ENCODE data around the gene MSRB3. TPM values are rescaled to one million over a fixed set of nuclear protein-coding genes. Genes with fewer than 3 reads are reported as not detected.

The MSRB3 gene
- total RNA-seq, 2 donors from 2014 or later: not detected

DNA sequence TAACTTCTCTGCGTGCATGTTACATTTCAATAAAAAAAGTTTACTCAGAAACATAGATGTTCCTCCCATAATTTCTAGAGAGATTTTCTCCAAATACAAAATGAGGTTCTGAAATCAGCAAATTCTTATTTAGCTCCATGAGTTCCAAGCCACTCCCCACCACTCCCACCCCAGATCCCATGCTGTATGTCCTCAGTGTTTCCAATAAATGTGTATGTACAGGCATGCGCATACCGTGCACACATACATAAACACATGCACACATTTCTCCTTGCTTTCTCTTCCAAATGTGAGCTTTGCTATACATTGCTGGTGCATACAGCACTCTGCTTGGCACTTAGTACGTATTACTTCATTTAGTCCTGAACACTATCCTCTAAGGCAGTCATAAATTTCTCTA, 209.7 kb downstream of the MSRB3 start:
- H3K4me1 Mint-ChIP-seq: no peaks in the 10 kb centered on the region
- no peak for ATAC-seq (replicated peaks)
- H3K36me3 Mint-ChIP-seq (ENCODE audit: low read depth): no peaks in the 10 kb centered on the region
- H3K4me3 Mint-ChIP-seq: no peak overlapping the region
- H3K9me3 Mint-ChIP-seq: peaks cover 12% of the 10 kb centered on the region
- H3K27ac Mint-ChIP-seq: no peak overlapping the region
- no peaks in the 10 kb centered on the region for H3K27me3 Mint-ChIP-seq

DNA sequence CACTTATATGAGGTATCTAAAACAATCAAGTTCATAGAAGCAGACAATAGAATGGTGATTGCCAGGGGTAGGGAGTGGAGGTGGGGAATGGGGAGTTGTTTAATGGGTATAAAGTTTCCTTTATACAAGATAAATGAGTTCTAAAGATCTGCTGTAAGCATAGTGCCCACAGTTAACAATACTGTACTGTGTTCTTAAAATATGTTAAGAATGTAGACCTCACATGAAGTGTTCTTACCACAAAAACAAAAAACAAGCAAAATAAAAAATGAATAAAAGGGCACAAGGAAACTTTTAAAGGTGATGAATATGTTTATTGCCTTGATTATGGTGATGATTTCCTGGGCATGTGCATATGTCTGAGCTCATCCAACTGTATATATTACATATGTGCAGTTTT, 211.8 kb downstream of the MSRB3 start:
- Mint-ChIP-seq H3K9me3 (peaks cover 7% of the 10 kb centered on the region), H3K27me3 (peaks cover 4% of the 10 kb centered on the region), H3K27ac (no peak overlapping the region), H3K36me3 (ENCODE audit: low read depth) (no peaks in the 10 kb centered on the region), H3K4me3 (no peak overlapping the region), H3K4me1 (no peaks in the 10 kb centered on the region)
- no peak for ATAC-seq (replicated peaks)

DNA sequence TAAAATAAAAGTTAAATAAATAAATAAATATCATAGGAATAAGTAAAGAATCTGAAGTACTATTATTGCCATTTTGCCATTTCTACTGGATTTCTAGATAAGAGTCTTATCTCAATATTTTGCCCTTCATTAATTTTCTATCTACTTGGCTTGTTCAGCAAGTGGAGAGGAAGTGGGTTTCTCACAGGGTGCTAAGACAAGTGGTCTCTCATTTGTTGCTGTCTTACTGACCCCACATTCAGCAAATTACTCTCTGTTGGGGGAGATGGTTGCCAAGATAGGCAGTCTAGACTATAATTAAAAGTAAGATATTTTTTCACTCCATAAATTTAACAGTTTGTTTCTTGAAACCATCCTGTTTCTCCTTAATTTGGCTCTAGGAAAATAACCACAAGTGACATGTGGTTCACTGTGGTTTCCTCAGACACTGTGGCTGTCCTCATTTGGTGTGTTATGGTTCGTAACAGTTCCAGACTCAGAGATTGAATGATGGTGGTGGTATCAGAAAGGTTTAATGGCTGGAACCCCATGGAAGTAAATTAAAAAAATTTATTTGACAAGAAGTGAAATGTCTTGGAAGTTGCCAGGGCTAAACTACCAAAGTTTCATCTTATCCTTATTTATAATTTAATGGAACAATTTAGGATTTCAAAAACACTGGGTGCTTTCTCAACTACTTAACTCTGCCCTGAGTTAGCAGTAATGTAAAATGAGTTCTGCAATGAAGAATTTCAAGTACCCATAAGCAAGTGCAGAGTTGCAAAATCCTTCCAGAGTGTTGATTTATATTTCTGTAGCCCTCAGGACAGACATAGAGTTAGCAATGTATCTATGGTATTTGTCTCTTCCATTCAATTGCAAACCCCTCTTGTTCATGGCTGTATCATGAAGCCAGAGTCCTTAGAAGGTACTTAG, 214.8 kb downstream of the MSRB3 start:
- H3K36me3 Mint-ChIP-seq (ENCODE audit: low read depth): no peaks in the 10 kb centered on the region

DNA sequence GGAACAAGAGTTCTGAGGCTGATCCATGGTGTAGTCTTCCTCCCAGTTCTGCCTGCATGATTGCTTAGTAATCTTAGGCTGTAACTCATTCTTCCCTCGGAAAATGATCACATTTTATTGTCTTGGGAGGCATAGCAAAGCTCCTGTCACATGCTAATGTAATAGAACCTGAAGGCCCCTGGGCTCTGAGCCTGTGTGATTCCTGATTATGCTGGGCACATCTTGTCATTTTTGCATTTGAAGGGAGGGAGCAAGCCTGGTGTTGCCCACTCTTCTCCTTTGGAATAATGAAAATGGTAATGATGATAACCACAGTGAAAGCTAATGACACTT, 215.4 kb downstream of the MSRB3 start:
- no peak overlapping the region for H3K4me3 Mint-ChIP-seq
- no peaks in the 10 kb centered on the region for H3K36me3 Mint-ChIP-seq (ENCODE audit: low read depth)
- H3K27ac Mint-ChIP-seq: no peak overlapping the region
- no peaks in the 10 kb centered on the region for H3K4me1 Mint-ChIP-seq
- no peaks in the 10 kb centered on the region for H3K9me3 Mint-ChIP-seq
- ATAC-seq (replicated peaks): no peak
- peaks cover 8% of the 10 kb centered on the region for H3K27me3 Mint-ChIP-seq

More for the DNA sequence above, 214.8 kb downstream of the MSRB3 start:
- no peaks in the 10 kb centered on the region for H3K9me3 Mint-ChIP-seq
- no peaks in the 10 kb centered on the region for H3K4me1 Mint-ChIP-seq
- H3K27ac Mint-ChIP-seq: no peak overlapping the region
- peaks cover 4% of the 10 kb centered on the region for H3K27me3 Mint-ChIP-seq
- ATAC-seq (replicated peaks): no peak
- no peak overlapping the region for H3K4me3 Mint-ChIP-seq

DNA sequence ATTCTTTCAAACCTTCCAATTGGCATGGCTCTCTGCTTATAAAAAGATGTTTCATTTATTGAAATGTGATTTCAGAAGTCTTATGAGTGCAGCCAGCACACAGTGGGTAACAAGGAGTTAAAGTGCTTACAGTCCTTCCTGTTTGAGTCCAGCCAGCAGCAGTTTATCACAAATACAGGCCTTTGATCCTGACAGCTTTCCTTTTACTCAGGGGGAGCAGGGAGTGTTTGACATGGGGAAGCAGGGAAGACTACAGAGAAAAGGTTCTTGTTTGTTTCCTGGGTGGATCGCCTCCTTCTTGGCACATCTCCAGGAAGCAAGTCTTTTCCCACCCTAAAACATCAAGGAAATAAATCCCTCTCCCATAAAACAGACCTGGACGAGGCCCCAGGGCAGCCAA, 216.1 kb downstream of the MSRB3 start:
- H3K4me1 Mint-ChIP-seq: no peaks in the 10 kb centered on the region
- H3K36me3 Mint-ChIP-seq (ENCODE audit: low read depth): no peaks in the 10 kb centered on the region
- no peaks in the 10 kb centered on the region for H3K9me3 Mint-ChIP-seq
- no peak for ATAC-seq (replicated peaks)
- H3K4me3 Mint-ChIP-seq: no peak overlapping the region
- peaks cover 8% of the 10 kb centered on the region for H3K27me3 Mint-ChIP-seq
- no peak overlapping the region for H3K27ac Mint-ChIP-seq

DNA sequence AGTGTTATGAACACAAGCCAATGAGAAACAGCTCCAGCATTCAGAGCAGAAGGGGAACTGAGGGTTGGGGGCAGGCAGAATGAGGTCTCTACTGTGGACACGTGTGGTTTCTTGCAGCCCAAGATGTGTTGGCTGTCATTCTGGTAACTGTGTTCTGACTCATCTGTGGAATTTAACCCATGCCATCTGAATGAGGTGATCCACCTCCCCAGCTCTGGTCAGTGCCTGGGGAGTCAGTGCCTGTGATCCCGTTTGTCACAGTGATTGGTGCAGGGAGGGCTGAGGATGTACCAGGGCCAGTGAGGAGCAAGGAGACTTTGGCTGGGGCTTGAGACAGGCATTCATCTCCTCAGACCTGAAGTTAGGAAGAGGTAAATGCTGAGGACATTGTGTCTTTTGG, 216.8 kb downstream of the MSRB3 start:
- Mint-ChIP-seq H3K27me3 (peaks cover 8% of the 10 kb centered on the region), H3K4me1 (no peaks in the 10 kb centered on the region), H3K27ac (no peak overlapping the region), H3K36me3 (ENCODE audit: low read depth) (no peaks in the 10 kb centered on the region), H3K9me3 (no peaks in the 10 kb centered on the region), H3K4me3 (no peak overlapping the region)
- ATAC-seq (replicated peaks): no peak

DNA sequence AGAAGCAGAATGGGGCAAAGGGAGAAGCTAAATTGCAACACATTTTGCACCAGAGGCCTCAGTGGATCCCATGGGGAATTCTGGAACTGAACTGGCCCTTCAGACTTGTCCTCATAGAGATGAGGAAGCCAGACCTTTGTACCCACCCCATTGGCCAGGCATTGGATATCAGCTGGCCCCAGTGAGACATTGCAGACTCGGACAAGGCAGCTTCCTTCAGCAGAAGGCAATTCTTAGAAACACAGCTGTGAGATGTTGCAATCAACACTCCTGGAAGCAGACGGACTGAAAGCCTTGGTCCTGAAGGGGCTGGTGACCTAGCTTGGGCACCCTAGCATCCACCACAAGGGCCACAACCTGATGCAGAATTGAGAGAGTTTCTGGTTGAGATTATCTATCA, 218.1 kb downstream of the MSRB3 start:
- no peak for ATAC-seq (replicated peaks)
- H3K27ac Mint-ChIP-seq: no peak overlapping the region
- no peaks in the 10 kb centered on the region for H3K4me1 Mint-ChIP-seq
- H3K27me3 Mint-ChIP-seq: peaks cover 8% of the 10 kb centered on the region
- H3K36me3 Mint-ChIP-seq (ENCODE audit: low read depth): no peaks in the 10 kb centered on the region
- no peaks in the 10 kb centered on the region for H3K9me3 Mint-ChIP-seq
- no peak overlapping the region for H3K4me3 Mint-ChIP-seq

DNA sequence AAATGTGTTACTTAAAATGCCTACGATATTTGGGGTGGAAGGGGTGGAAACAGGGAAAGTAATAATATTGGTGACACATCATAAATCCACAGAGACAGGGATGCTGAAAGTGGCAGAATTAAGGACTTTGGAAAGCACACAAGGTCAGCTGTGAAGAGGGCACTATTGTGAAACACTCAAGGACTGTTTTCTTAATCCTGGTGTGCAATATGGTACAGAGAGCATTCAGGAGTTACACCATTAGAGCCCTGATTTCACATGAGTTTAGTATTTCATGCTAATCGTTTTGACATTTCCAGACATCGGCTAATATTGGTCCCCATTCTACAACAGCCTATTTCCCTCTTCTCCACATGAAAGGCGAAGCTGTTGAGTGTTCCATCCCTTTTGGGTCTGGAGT, 219.2 kb downstream of the MSRB3 start:
- no peak overlapping the region for H3K27ac Mint-ChIP-seq
- no peaks in the 10 kb centered on the region for H3K36me3 Mint-ChIP-seq (ENCODE audit: low read depth)
- H3K9me3 Mint-ChIP-seq: no peaks in the 10 kb centered on the region
- H3K4me3 Mint-ChIP-seq: no peak overlapping the region
- H3K4me1 Mint-ChIP-seq: no peaks in the 10 kb centered on the region
- no peak for ATAC-seq (replicated peaks)
- peaks cover 8% of the 10 kb centered on the region for H3K27me3 Mint-ChIP-seq

DNA sequence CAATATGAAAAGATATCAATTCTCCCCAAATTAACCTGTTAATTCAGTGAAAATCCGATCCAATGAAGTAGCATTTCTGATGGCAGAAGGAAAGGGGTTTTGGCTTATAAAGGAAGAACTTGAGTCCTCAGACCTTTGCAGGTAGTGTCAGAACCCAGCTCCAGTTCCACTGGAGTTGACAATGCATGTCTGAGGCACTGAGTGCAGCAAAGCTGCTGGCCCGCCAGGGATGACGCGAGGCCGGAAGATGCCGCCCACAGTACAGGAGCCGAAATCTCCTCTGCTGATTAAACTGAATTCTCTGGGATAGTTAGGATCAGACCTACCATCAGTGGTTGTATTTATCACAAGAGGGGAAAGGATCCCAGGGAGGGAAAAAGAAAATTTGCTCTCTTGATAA, 220.7 kb downstream of the MSRB3 start:
- Mint-ChIP-seq H3K27me3 (peaks cover 8% of the 10 kb centered on the region), H3K9me3 (no peaks in the 10 kb centered on the region), H3K27ac (no peak overlapping the region), H3K4me1 (no peaks in the 10 kb centered on the region), H3K36me3 (ENCODE audit: low read depth) (no peaks in the 10 kb centered on the region), H3K4me3 (no peak overlapping the region)
- no peak for ATAC-seq (replicated peaks)

DNA sequence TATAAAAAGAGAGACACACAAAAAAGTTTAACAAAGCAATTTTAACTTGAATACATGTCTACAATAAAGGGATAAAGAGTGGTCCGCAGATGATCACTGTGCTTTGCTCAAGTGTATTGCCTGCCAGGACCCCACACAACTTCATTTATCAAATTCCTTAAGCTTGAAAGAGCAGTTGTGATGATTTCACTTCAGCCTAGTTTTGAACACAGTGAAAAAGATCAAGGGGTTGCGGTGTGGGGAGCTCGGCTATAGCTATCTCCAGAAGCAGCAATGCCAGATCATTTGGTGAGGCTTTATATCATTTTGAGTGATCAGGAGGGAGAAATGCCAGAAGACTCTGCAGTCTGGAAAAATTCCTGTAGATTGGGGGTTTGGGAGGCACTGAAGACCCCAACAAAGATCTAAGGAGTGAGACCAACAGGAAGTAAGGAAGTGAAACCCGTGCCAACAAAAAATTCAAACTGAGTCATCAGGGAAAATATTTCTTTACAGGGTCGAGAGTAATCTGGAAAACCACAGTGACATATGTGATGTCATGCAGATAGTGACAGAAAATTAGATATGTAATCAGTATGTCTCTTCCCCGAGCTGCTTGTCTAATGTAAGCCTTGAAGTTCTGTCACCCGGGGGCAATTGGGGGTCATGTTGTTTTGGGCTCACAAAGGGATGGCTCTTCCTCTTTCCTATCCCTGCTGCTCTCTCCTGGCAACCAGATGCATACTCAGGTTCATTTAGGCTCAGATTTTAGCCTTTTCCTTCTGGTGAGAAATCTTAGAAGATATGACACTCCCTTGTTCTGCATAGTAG, 221.8 kb downstream of the MSRB3 start:
- Mint-ChIP-seq H3K36me3 (ENCODE audit: low read depth) (no peaks in the 10 kb centered on the region), H3K27ac (no peak overlapping the region), H3K27me3 (peaks cover 5% of the 10 kb centered on the region), H3K4me3 (no peak overlapping the region), H3K4me1 (no peaks in the 10 kb centered on the region), H3K9me3 (no peaks in the 10 kb centered on the region)
- no peak for ATAC-seq (replicated peaks)

DNA sequence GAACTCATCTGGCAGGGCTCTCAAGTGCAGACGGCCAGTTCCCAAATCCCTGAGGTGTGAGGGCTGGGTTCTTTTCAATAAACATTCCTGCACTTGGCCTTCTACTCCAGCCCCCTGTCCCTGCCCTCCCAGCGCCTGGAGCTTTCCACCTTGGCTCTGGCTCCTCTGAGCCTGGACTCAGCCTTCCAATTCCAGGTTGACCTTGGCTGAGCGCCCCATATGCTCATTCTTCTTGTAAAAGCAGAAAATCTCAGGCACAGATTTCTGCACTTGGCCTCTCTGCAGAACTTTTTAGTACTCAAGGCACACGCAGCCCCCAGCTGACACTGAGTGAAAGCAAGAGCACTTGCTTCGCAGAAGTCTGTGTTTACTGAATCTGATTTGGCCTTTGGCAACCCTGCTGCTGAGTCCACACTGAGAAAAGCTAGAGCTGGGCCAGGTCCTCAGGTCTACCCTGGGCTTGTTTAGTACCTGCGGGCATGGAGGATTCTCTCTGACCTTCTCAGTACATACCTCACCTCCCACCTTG, 222.7 kb downstream of the MSRB3 start:
- no peaks in the 10 kb centered on the region for H3K36me3 Mint-ChIP-seq (ENCODE audit: low read depth)
- no peaks in the 10 kb centered on the region for H3K4me1 Mint-ChIP-seq
- no peaks in the 10 kb centered on the region for H3K9me3 Mint-ChIP-seq
- H3K27ac Mint-ChIP-seq: no peak overlapping the region
- H3K27me3 Mint-ChIP-seq: peaks cover 5% of the 10 kb centered on the region
- no peak overlapping the region for H3K4me3 Mint-ChIP-seq
- ATAC-seq (replicated peaks): no peak

DNA sequence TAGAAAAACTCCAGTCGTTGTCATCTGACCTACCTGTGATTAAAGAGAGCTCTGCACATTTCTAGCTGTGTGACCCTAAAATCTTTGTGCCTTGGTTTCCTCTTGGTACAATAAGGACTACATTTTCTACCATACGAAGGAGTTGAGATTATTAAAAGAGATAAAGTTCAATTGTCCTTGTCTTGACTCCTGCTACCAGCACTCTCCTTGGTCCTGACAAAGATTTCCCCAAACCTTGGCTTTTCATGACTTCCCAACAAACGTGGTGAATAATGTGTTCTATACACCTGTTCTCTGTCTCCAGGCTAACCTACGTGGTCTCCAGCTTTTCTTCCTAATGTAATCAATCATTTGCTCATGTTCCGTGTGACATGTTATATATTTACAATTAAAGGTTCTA, 223.5 kb downstream of the MSRB3 start:
- Mint-ChIP-seq H3K36me3 (ENCODE audit: low read depth) (no peaks in the 10 kb centered on the region), H3K9me3 (no peaks in the 10 kb centered on the region), H3K27ac (no peak overlapping the region), H3K4me3 (no peak overlapping the region), H3K4me1 (no peaks in the 10 kb centered on the region), H3K27me3 (peaks cover 5% of the 10 kb centered on the region)
- ATAC-seq (replicated peaks): no peak

DNA sequence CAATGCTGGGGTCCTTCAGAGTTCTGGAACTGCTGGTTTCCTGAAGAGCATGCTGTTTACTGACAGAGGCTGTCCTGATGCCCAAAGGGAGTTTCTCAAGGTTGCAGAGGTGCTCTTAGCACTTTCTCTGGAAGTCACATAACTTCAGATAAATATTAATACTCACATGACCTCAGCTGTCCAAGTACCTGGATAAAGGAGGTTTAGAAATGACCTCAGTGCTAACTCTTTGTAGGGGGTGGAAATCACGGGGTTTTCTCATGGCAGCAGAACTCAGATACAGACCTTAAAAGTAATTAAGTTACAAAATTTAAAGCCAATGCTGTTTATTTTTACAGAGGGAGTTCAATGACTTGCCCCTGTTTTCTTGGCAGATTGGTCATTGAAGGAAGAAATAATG, 225.9 kb downstream of the MSRB3 start:
- no peak overlapping the region for H3K4me3 Mint-ChIP-seq
- H3K27me3 Mint-ChIP-seq: no peaks in the 10 kb centered on the region
- H3K27ac Mint-ChIP-seq: no peak overlapping the region
- no peaks in the 10 kb centered on the region for H3K36me3 Mint-ChIP-seq (ENCODE audit: low read depth)
- no peaks in the 10 kb centered on the region for H3K9me3 Mint-ChIP-seq
- ATAC-seq (replicated peaks): no peak
- H3K4me1 Mint-ChIP-seq: no peaks in the 10 kb centered on the region

DNA sequence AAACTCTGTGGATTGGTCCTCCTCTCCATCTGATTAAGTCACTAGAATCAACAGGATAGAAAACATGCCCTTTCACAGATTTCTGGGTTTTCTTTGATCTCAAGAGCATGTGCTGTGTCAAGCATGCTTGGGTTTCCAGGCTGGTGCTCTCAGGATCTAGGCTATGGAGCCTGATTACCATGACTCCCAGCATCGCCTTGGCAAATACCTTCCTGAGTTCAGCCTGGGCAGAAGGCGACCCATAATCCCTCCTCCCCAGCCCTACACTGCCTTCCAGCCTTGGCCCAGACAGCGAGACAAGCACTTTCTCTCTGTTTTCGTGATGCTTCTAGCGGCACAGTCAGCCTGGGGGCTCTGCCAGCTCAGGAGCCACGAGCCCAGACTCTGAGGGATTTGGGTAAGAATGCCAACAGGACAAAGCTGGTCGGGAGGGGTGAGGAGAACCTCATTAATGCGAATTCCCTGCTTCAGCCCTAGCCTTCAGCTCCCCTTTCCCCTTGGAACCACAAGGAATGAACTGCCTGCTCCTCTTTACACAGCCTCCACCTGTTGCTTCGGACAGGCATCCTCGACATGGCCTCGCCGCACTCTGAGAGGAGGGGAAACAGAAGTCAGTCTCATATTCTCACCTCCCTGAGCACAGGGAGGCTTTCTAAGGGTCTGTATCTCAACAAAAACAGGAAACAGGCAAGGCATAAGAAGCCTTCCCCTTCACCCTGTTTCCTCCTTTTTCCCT, 227.1 kb downstream of the MSRB3 start:
- Mint-ChIP-seq H3K27ac (no peak overlapping the region), H3K4me1 (no peaks in the 10 kb centered on the region), H3K36me3 (ENCODE audit: low read depth) (no peaks in the 10 kb centered on the region), H3K9me3 (no peaks in the 10 kb centered on the region), H3K4me3 (no peak overlapping the region), H3K27me3 (no peaks in the 10 kb centered on the region)
- ATAC-seq (replicated peaks): no peak
